NCI-H1694 treated with DMSO at 0.1 percent for 48 hours (cell line): ENCODE results near the gene RAPGEF1.
A peak's percentile ranks its signal among the peaks of the same experiment; 100 is the strongest.
"Not testable (repeated sequence)": the region's sequence is repeated elsewhere in the genome, so short reads cannot be mapped to it uniquely, and the experiment has no call there.

Experiments used
- DNase-seq: peaks from one replicate; lab custom pipeline; 2025; lab: John Stamatoyannopoulos, UW

RAPGEF1 gene

DNA sequence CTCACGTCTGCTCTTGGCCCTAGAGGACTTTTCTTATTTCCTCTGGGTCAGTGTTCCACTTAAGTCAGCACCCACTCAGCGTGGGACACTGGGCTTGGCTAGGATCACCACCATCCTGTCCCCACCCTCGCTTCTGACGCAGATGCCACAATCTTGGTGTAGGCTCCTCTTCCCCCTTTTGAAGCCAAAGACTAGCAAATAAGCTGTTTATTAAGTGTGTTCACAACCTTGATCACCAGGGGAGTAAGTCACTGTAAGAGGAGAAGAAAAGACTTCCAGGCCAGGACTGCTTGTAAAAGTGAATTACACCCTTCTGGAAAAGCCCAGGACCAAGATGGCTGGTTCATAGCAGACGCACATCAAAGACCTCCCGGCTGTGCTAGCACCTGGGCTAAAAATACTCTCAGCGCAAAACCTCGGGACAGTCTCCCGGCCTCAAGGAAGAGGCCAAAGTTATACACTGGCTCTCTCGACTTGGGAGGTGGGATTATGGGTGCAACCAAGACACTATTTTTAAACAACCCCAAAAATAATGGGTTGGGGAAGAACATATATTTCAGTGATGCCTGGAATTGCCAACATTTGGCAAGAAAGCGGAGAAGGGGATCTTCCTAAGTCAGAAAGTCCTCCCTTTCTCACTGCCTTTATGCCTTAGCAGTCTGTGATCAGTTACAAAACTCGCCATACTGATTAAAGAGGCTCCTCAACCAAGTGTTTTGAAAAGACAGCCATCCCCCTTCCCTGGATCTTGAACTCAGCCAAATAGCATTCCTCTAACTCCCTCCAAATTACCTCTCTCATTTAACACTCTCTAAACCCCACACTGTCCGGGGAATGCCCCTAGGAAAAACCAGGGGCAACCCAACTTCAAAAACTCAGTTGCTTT, 69.4 kb downstream of the RAPGEF1 start:
- no peak for DNase-seq

DNA sequence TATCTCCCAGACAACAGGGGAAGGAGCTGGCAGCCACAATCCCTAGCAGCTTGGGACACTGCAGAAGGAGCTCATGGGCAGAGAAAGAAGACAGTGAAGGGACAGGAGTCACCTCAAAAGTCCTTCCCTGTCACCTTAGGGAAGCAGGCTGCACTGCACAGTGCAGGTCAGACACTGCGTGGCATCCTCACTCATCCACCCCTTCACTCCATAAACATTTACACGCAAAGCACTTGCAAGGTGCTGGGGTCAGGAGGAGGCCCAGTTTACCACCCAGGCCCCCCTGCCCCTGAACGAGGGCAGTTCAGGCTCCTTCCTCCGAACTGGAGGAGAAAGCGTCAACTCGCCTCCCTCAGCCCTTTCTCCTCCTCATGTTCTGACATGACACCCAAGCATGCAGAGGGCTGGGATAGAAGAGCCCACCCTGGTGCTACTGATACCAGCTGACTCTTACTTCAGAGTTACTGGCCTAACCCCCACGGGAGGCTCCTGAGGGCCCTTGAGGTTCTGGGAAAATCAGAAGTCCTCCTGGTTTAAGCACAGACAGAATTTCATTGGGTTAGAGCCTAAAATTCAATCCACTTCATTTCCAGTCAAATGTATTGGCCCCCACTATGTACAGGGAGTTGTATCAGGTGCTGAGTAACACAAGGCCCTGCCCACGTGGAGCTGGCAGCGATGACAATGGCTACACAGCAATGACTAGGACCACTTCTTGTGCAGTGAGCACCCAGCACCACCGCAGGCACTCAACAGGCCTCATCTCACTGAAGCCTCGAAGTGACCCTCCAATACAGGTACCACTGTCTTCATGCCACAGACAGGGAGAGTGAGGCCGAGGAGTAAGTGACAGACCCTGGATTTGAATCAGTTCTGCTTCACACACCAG, 70.4 kb downstream of the RAPGEF1 start:
- DNase-seq = no peak

DNA sequence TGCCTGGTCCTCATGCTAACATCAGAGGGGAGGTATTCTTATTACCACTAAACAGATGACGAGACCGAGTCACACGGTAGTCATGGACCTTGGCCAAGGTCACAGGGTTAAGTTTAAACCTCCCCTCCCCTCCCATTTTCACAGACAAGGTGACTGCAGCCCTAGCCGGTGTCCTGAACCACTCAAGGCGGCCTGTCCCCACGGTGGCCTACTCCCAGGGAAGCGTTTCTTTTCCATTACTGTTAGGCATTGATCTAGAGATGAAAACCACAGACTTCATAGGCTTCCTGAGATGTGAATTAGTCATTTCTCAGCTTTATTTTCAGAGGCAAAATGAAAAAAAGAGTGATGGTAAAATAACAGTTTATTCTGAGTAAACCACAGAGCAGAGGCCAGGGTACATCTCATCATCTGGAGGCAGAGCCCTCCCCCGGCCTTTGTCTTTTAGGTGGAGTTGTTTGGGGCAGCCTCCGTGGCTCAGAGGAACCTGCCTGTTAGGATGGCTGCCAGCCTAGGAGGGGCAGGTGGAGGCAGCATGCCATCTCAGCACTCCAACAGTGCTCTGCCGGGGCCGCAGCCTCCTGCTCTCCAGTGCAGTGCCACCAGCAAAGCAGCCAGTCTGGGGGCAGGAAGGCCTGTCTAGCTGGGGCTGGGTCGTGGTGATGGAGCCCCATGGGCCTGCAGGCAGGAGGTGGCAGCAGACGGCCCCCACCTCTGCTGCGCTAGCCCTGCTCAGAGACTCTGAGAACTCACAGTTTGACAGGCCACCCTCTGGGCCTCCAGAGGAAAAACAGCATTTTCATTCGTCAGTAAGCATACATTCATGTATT, 71.2 kb downstream of the RAPGEF1 start:
- DNase-seq = peak; percentile 33

DNA sequence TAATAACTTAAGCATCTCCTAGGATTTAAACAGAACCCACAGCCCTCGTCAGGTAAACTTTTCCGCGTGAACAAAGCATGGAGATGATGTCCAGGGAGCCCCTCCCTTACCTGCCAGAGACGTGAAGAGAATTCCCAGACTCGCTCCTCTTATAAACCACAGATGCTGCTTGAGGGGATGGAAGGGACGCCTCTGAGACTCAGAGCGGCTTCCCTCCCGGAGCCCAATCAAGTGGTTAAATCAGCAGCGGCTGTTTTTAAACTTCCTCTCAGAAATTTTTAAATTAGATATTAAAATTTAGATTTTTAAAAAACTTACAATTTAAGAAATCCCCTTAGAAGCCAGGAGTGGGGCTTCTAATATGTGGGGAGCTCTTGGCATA, 71.8 kb downstream of the RAPGEF1 start:
- no peak for DNase-seq

DNA sequence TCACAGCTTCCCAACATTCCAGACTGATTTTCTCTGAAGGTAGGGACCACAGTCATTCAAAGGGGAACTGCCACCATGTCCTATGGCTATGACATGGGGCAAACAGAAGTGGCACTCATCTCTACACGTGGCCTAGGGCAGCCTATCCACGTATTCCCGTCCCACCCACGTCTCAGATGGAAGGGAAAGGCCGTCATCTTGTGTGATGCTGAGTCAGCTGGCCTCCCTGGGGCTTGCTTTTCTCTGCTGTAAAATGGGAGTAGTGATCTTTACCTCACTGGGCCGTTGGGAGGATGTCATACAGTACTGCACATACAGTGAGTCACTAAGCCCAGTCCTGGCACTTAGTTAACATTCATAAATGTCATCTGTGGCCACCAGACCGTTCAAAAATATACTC, 72.3 kb downstream of the RAPGEF1 start:
- DNase-seq = no peak

DNA sequence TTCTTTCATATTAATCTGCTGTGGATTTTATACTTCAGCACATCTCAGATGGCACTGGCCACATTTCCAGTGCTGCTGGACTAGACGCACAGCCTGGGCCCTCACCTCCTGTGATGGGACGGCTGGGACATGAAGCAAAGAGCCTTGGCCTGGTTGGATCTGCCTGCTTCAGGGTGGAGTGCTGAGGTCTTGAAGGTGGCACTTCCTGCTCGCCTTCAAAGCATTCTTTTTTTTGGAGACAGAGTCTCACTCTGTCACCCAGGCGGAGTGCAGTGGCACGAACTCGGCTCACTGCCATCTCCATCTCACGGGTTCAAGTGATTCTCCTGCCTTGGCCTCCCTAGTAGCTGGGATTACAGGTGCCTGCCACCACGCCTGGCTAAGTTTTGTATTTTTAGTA, 73.1 kb downstream of the RAPGEF1 start:
- DNase-seq = no peak

DNA sequence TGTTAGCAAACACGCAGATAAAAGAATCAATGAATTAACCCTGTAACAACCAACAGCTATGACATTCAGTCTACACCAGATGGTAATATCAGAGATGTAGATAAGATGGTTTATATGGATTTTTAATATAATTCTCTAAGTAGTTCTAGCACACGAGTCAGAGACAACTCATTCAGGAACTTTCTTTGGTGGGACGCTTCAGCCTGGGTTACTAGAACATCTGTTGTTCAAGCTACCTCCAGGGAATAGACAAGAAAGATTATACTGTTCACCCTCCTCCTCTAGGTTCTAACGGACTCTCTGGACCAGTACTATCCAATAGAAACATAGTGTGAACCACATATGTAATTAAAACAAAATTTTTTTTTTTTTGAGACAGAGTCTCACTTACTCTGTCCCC, 73.8 kb downstream of the RAPGEF1 start:
- no peak for DNase-seq

DNA sequence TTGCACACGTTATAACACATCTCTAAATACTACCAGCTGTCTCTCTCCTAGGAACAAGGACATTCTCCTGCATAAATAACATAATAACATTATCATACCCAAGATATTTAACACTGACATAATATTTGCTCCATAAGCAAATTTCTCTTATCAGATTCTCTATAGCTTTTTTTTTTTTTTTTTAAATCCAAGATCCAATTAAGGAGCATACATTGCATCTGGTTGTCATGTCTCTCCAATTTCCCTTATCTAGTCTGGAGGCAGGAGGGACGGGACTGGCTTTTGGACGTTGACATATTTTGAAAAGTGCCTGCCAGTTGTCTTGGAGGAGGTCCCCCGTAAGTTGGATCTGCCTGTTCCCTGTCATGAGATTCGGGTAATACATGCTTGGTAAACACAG, 76.6 kb downstream of the RAPGEF1 start:
- no peak for DNase-seq

DNA sequence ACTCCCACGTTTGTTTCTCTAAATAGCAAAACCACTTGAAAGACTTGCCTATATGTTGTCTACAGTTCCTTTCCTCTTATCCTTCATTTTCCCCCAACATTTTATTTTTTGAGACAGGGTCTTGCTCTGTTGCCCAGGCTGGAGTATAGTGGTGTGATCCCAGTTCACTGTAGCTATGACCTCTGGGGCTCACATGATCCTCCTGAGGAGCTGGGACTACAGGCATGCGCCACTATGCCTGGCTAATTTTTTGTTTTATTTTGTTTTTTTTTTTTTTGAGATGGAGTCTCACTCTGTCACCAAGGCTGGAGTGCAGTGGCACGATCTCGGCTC, 77.6 kb downstream of the RAPGEF1 start:
- DNase-seq = not testable (repeated sequence)

DNA sequence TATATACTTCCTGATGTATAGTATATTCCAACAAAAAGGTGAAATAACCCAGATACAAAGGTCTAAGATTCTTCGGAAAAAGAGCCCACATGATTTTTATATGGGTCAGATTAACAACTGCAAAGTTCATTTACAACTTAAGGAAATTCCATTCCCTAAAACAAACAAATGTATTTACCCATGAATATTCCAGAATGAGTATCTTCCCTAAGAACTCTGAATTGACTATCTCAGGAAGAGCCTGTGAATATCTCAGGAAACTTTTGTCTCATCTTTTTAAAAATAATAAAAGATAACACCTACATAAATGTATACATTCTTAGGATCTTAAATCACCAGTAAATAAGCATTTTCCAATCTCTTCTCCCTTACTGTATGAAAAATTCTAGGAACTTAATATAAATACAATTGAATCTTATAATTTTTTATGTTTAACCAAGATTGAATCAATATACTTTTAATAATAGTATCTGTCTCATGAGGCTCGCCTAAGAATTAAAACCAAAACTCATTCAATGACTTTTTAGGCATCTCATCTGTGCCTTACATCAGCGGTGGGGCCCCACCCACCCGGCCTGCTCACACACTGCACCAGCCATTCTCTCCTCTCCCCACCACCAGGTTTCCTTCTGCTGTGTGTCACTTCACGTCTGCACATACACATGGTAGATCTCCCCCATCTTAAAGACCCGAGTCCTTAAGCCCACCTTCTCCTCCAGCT, 78.1 kb downstream of the RAPGEF1 start:
- DNase-seq = no peak

DNA sequence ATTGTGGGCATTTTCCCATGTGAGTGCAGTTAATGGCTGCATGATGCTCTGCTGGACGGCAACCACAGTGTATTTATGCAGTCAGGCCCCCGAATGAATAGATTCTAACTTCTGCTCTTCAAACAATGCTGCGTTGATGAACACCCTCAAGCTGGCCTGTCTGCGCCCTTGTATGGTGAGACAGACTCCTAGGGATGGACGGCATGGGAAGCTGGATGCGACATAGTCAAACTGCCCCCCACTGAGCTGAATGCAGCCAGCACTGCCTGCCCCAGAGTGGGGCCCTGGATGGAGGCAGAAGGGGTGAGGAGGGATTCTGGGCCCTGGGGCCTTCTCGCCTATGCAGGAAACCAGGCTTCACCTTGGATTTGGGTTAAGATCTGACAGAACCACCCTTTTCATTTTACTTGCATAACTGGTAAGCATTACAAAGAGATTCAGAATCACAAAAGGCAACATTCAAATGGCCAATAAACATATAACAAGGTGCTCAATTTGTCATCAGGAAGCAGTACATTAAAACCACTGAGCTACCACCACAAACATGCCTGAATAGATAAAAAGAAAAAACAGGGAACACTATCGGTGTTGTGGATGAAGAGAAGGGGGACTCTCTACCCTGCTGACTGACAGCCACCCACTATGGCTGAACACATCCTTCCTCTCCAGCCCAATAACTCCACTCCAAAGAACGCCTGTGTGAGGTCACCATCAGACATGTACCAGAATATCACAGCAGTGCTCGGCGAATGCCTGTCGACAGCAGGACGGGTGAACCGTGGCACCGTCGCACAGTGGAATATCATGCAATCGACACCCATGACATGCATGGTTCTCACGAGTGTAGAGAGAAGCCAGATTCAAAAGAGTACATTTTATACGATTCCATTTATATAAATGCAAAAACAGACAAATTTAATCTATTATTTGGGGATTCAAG, 79.1 kb downstream of the RAPGEF1 start:
- DNase-seq = no peak

DNA sequence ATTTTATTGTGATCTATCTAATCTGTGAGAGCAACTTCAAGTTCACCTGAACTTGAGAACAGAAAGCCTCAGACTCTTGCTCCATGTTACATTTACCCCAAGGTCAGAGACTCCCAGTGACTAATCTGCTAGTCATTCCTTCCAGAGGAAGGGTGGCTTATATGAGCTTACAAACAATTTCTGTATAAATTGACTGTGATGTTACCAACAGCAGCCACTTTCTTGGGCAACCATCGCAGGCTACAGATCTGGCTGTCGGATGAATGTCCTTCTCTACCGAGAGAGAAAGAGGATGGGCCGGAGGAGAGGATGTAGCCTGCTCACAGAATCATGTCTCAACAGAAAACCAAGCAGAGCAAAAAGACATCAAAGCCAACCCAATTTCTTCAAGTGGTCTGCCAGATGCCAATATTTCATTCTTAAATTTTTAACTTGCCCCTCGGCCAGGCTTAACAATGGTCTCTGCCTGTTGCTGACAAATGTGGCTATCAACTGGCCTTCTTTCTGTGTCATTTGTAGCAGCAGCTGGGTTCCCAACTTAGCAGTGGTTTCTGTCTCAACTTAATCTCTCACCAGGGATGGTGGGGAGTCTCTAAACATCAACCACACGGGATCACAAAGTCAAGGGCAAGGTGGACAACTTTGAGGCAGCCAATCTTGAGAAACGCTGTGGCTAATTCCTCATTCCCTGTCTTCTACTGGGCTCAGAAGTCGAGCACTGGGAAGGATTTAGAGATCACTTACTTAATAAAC, 81.3 kb downstream of the RAPGEF1 start:
- no peak for DNase-seq

DNA sequence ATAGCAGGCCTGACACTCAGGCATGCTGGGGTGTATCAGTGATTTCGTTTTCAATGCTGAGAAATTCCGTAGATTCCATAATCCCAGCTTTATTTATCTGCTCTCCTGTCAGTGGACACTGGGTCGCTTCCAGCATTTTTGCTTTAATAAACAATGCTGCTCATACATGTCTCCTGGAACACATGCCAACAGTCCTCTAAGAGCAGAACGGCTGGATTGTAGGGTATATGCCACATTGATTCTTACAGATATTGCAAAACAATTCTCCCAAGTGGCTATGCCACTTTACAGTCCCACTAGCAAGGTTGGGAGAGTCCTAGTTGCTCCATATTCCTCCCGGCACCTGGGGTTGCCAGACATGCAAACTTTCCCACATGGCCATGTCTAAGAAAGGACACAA, 81.9 kb downstream of the RAPGEF1 start:
- DNase-seq = no peak

DNA sequence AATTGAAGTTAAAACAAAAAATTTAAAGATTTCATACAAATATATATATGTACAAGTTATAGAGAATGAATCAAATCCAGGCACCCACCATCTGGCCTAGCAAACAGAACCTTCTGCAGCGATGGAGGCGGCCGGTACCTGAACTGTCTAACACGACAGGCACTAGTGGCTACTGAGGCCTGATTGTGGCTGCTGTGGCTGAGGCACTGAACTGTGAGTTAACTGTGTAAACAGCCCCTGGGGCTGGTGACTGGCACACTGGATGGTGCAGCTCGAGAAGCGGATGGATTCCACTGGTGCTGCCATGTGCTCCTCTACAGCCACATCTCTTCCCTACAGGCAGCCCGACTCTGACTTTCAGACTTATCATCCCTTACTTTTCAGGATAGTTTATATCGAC, 82.4 kb downstream of the RAPGEF1 start:
- DNase-seq = peak; percentile 8

DNA sequence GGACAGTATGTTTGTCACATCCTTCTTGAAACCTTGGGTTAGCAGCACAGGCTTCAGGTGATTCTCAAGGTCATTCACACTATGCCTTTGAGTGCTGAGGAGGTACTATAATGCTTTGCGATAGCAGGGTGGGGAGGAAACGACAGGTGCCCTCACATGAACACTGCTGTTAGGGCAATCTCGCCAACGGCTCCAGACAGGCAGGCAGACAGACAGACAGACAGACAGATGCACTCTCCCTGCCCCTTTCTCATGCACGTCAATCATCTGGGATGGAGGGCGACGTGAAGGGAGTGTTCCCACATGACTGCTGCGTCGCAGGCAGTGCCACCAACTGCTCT, 82.9 kb downstream of the RAPGEF1 start:
- DNase-seq = no peak

DNA sequence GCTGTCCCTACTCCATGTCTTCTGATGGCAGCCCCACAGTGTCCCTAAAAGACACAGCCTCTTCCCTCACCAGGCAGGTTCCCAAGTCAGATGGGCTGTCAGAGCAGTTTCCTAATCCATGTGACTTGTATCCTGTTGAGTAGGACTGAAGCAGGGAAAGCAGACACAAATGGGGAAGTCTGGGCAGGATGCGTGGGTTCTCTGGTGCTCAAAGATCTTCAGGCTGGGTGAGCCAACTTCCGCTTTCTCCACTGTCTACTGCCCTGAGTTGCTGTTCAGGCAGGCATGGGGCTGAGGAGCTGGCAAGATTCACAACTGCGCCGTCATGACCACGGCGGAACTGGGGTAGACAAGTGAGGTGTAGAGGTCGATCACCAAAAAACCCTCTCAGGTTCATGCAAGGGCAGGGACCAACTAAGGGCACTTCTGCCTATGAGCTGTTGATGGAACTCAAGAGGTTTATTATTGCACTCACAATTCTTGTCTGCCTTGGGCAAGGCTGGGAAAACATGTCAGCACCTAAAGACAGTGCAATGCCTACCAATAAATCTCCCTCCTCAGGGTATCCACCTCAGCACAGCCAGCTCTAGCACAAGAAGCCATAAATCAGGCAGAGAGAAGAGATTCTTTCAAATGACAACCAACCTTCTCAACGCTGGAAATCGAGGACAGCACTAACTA, 83.4 kb downstream of the RAPGEF1 start:
- peak; percentile 11 for DNase-seq

DNA sequence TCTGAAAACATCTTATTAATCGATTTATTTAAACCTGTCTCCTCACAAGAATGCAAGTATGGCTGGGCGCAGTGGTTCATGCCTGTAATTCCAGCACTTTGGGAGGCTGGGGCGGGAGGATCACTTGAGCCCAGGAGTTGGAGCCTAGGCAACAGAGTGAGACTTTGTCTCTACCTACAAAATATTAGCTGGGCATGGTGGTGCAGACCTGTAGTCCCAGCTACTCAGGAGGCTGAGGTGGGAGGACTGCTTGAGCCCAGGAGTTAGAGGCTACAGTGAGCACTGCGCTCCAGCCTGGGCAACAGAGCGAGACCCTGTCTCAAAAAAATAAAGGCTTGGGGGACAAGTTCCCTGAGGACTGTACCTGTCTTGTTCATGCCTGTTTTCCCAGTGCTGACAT, 85.5 kb downstream of the RAPGEF1 start:
- not testable (repeated sequence) for DNase-seq

DNA sequence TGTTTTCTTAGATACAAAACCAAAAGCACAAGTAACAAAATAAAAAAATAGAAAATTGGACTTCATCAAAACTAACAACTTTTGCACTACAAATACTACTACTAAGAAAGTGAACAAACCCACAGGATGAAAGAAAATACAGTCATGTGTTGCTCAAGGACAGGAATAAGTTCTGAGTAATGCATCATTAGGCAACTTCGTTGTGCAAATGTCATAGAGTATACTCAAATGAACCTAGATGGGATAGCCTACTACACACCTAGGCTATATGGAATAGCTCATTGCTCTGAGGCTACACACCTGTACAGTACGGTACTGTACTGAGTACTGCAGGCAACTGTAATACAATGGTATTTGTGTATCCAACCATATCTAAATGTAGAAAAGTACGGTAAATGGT, 88.3 kb downstream of the RAPGEF1 start:
- DNase-seq = no peak

DNA sequence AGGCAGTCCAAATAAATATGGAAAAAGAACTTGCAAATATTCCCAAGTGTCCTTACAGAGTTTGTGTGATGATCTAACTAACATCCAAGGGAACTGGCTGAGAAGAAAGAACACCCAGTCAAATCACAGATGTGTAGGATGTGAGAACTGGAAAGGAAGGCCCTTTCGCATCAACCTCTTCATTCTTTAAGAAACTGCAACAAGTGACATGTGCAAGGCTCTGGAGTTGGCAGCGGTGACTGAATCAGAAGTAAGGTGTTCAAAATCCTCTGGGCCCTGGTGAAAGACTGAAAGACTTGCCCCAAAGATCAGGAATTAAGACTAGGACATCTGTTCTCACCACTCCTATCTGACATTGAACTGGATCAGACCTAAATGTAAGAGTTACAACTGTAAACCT, 88.7 kb downstream of the RAPGEF1 start:
- DNase-seq = no peak
